K562 (cell line): Measurements from ENCODE around the gene DCP2. TPM values are rescaled to one million over a fixed set of nuclear protein-coding genes. Genes with fewer than 3 reads are reported as not detected.

Source experiments
- ATAC-seq: fragments of 200-7000 bp; cut with Tn5 transposase; 3 replicates; pipeline ENCODE4 v1.9.1; 2020; ENCODE audit warnings: moderate library complexity
- BruUV-seq: library from RNA; stranded (reverse); fragments of 400-500 nt; replicated peaks from 2 replicates; lab custom pipeline; 2021; lab: Mats Ljungman, UMichigan
- CTCF ChIA-PET: fragments of 300-600 bp; formaldehyde crosslinking; extraction: SDS; loops from one replicate; lab custom pipeline; 2021; ENCODE audit warnings: low intra/inter-chr PET ratio; lab: Yijun Ruan, JAX
- POLR2A ChIA-PET: fragments of 300-600, 350-650 bp; sonication (Branson Sonifier 250); formaldehyde crosslinking; extraction: SDS; loops from one replicate; lab custom pipeline; 2021; ENCODE audit warnings: antibody characterized with exemption, inconsistent platforms; lab: Yijun Ruan, JAX
- DNase-seq, 4 experiments: peaks; one replicate each; pipeline versions ENCODE4 v3.0.0 to v3.0.0-alpha.2; 2011 to 2018; ENCODE audit warnings: low spot score in 3 of 4, mixed read lengths in 3 of 4; ENCODE audit errors: extremely low read depth in 1 of 4
- FAIRE-seq: peaks from 2 replicates; lab custom pipeline; 2011; peaks lifted over from hg19 to GRCh38; lab: Jason Lieb, UNC
- H2AFZ ChIP-seq: 2 replicates; pipeline ENCODE4 v1.6.0; 2011; ENCODE audit warnings: low read depth, low read length, control low read depth, inconsistent platforms
- H3K27ac ChIP-seq: fragments of 200-600 bp; 3 replicates; pipeline ENCODE4 v1.8.0; 2011; ENCODE audit warnings: low read depth, mild to moderate bottlenecking, control low read depth, inconsistent platforms, low read length, moderate library complexity, mixed read lengths; ENCODE audit errors: extremely low read depth
- H3K27me3 ChIP-seq, 2 experiments: fragments of 300-600 bp in 1 of 2; 2 replicates in 1 of 2; 3 replicates in 1 of 2; pipeline versions ENCODE4 v1.6.0 to v1.8.0; 2011; ENCODE audit warnings: inconsistent platforms in 2 of 2, low read length in 2 of 2, mild to moderate bottlenecking in 1 of 2, mixed read lengths in 1 of 2, moderate library complexity in 1 of 2; ENCODE audit not compliant: control insufficient read depth in 2 of 2, insufficient read depth in 2 of 2
- H3K36me3 ChIP-seq: fragments of 300-600 bp; 3 replicates; pipeline ENCODE4 v1.8.0; 2011; ENCODE audit warnings: mild to moderate bottlenecking, low read length, inconsistent platforms; ENCODE audit not compliant: control insufficient read depth, insufficient read depth
- H3K4me1 ChIP-seq, 2 experiments: fragments of 200-600 bp in 1 of 2; replicated peaks in 1 of 2; 2 replicates in 1 of 2; 3 replicates in 1 of 2; pipeline versions ENCODE4 v1.5.1 to v1.8.0; 2011; ENCODE audit warnings: inconsistent platforms in 2 of 2, low read length in 2 of 2, mild to moderate bottlenecking in 1 of 2, mixed read lengths in 1 of 2, moderate library complexity in 1 of 2; ENCODE audit not compliant: control insufficient read depth in 2 of 2, insufficient read depth in 2 of 2
- H3K4me2 ChIP-seq: 2 replicates; pipeline ENCODE4 v1.6.1; 2011; ENCODE audit warnings: low read length, control low read depth, inconsistent platforms, mixed read lengths; ENCODE audit not compliant: insufficient read depth
- H3K4me3 ChIP-seq: fragments of 200-600 bp; sonication (generic), shearing (Covaris generic); 2 replicates; pipeline ENCODE4 v1.5.1; 2016; ENCODE audit warnings: control low read depth, inconsistent platforms
- H3K79me2 ChIP-seq: fragments of 200-600 bp; 3 replicates; pipeline ENCODE4 v1.8.0; 2011; ENCODE audit warnings: low read length, inconsistent platforms; ENCODE audit not compliant: control insufficient read depth, insufficient read depth
- H3K9ac ChIP-seq, 2 experiments: 2 replicates each; pipeline versions ENCODE4 v1.6.0 to v1.6.1; 2011; ENCODE audit warnings: low read depth in 2 of 2, low read length in 2 of 2, control low read depth in 1 of 2, inconsistent platforms in 1 of 2, mild to moderate bottlenecking in 1 of 2, mixed read lengths in 1 of 2; ENCODE audit not compliant: insufficient read depth in 1 of 2
- H3K9me1 ChIP-seq: one replicate; pipeline ENCODE4 v1.6.0; 2011; ENCODE audit warnings: inconsistent platforms, mild to moderate bottlenecking, low read length, moderate library complexity; ENCODE audit not compliant: control insufficient read depth, insufficient read depth
- H3K9me3 ChIP-seq: replicated peaks from 2 replicates; pipeline ENCODE4 v1.5.1; 2011; ENCODE audit warnings: low read depth, low read length, inconsistent platforms; ENCODE audit not compliant: control insufficient read depth, insufficient read depth
- H4K20me1 ChIP-seq: replicated peaks from 2 replicates; pipeline ENCODE4 v1.6.1; 2011; ENCODE audit warnings: low read length, inconsistent platforms, mixed read lengths; ENCODE audit not compliant: control insufficient read depth, insufficient read depth
- CBFA2T2 ChIP-seq: fragments of 450-650 bp; conservative IDR thresholded peaks from 2 replicates; pipeline ENCODE4 v1.6.1; 2017; ENCODE audit warnings: mild to moderate bottlenecking
- CBFA2T3 ChIP-seq: fragments of 450-650 bp; IDR thresholded peaks from 2 replicates; pipeline ENCODE4 v1.6.1; 2017
- FOSL1 ChIP-seq: fragments of 200-800 bp; sonication (Bioruptor generic); conservative IDR thresholded peaks from 2 replicates; pipeline ENCODE4 v1.6.1; 2016; ENCODE audit warnings: missing genetic modification characterization, missing compliant biosample characterization
- MYC ChIP-seq, 2 experiments: fragments of 250-450 bp in 1 of 2; sonication (Bioruptor Pico) in 1 of 2; IDR thresholded peaks; 2 replicates each; pipeline versions ENCODE4 v1.5.1 to v1.6.1; 2012 to 2021; ENCODE audit warnings: low read depth in 2 of 2, borderline replicate concordance in 1 of 2, improper control_type of control experiment in 1 of 2, low read length in 1 of 2, mild to moderate bottlenecking in 1 of 2, moderate library complexity in 1 of 2
- OTX1 ChIP-seq: fragments of 450-650 bp; formaldehyde crosslinking; IDR thresholded peaks from 2 replicates; pipeline ENCODE4 v1.4.0; 2022; ENCODE audit warnings: mild to moderate bottlenecking
- SOX6 ChIP-seq: fragments of 450-650 bp; IDR thresholded peaks from 2 replicates; pipeline ENCODE4 v1.6.1; 2014; ENCODE audit warnings: mild to moderate bottlenecking
- TFE3 ChIP-seq: fragments of 450-650 bp; formaldehyde crosslinking; IDR thresholded peaks from 2 replicates; pipeline ENCODE4 v1.4.0; 2020; ENCODE audit warnings: mild to moderate bottlenecking, mixed read lengths
- ZNF785 ChIP-seq: fragments of 250-450 bp; sonication (Bioruptor Pico); IDR thresholded peaks from 2 replicates; pipeline ENCODE4 v1.4.0; 2020; ENCODE audit warnings: mild to moderate bottlenecking
- WGBS: fragments of 100-300 bp; shearing (Covaris generic); methylation state at CpG from one replicate; pipeline ENCODE4 v1.1.6; 2016; ENCODE audit warnings: low coverage, mixed read lengths; ENCODE audit not compliant: insufficient coverage; ENCODE audit errors: missing lambda C conversion rate; 5-methylcytosine and 5-hydroxymethylcytosine counted together
- in situ Hi-C: fragments of 300-500 bp; cut with MboI; formaldehyde crosslinking; loops from 4 replicates; pipeline ENCODE4 v1.15.0; 2018; ENCODE audit warnings: inconsistent platforms, mixed read lengths
- intact Hi-C: fragments of 100-400 bp; cut with micrococcal nuclease; formaldehyde crosslinking; loops from 2 replicates; pipeline ENCODE4 v1.14.2; 2022
- polyA plus RNA-seq, 8 experiments: library from polyadenylated mRNA; depleted of rRNA in 4 of 8; stranded (reverse) in 5 of 8; unstranded in 3 of 8; fragments of >200 nt; fragmentation: Nextera tagmentation in 2 of 8; fragmentation: Illumina TruSeq in 1 of 8; extraction: Ambion mirVana in 2 of 8; extraction: Trizol in 1 of 8; gene quantifications; 2 replicates each; pipeline versions ENCODE4 v1.2.1 to v1.2.3, GENCODE V29; 2011 to 2014; ENCODE audit warnings: inconsistent platforms in 1 of 8, missing spikeins in 1 of 8
- total RNA-seq, 7 experiments: library from RNA; depleted of rRNA in 6 of 7; stranded (reverse); fragments of >200 nt in 6 of 7; fragmentation: Illumina TruSeq in 2 of 7; extraction: Trizol in 2 of 7; gene quantifications; 2 replicates each; pipeline versions ENCODE4 v1.2.1 to v1.2.3, GENCODE V29; 2011 to 2021; ENCODE audit warnings: low replicate concordance in 1 of 7

DCP2 gene
- total and polyA plus RNA-seq, 9 of the 15 experiments (the other 6 are each of a cell fraction or from before 2014, with no cell fraction given): 25.9 to 109 (median 46.7) TPM

GRCh38 chr5:113044776-113045465 is 68.3 kb downstream of the DCP2 start:
- H3K4me3 ChIP-seq: no peak overlapping the region
- no peaks in the 10 kb centered on the region for H3K79me2 ChIP-seq
- no peak overlapping the region for H2AFZ ChIP-seq
- no peaks in the 10 kb centered on the region for H3K36me3 ChIP-seq
- ChIA-PET POLR2A (interaction anchor here (0.6 to 1.7 kb wide), 3 partner anchors 14 to 19 kb away, joined by 3 to 7 read pairs (median 3); no protein-coding TSS in a partner anchor), CTCF (no interaction called here)
- no peaks in the 10 kb centered on the region for H3K9me3 ChIP-seq
- FAIRE-seq (no peak), ATAC-seq (no peak), DNase-seq (no peak)
- H3K4me1 ChIP-seq: peaks cover 41 to 50% of the 10 kb centered on the region in 2 experiments
- intact Hi-C loops (no loop called here), in situ Hi-C loops (no loop called here)
- H3K4me2 ChIP-seq: no peak overlapping the region
- 0 out of 4 replicates have a peak overlapping the region, but pooled peaks of 1 of the 2 experiments have one; percentile 29 for H3K9ac ChIP-seq
- WGBS: 66% methylated on average over 10 of the region's 11 CpGs
- TF ChIP-seq CBFA2T2 (0 out of 2 replicates have a peak, but pooled peaks have one; percentile 3), OTX1 (no peak), CBFA2T3 (peak; percentile 14; the same call in 1 of the 2 replicates)
- H4K20me1 ChIP-seq: no peaks in the 10 kb centered on the region
- H3K9me1 ChIP-seq: no peaks in the 10 kb centered on the region
- H3K27me3 ChIP-seq: no peaks in the 10 kb centered on the region
- no peak overlapping the region for H3K27ac ChIP-seq
- no TSS peak for BruUV-seq

- ATAC-seq (peak; percentile 57), DNase-seq (peak; percentile 36 to 73 (median 49)), FAIRE-seq (peak; percentile 82)
- no peaks in the 10 kb centered on the region for H3K79me2 ChIP-seq
- peak overlapping the region; percentile 86 for H2AFZ ChIP-seq
- H3K4me3 ChIP-seq: no peak overlapping the region
- CTCF ChIA-PET: no interaction called here
- no peaks in the 10 kb centered on the region for H3K9me3 ChIP-seq
- peak overlapping the region; percentile 28 to 38; a peak in 2 of 4 replicates for H3K9ac ChIP-seq
- no TSS peak for BruUV-seq
- H3K27ac ChIP-seq: peak overlapping the region; percentile 33; the same call in 1 of the 3 replicates
- WGBS: 5% methylated on average over 2 of the region's 2 CpGs
- POLR2A ChIA-PET: interaction anchor here (0.5 to 0.6 kb wide), 2 partner anchors 44 to 216 kb away, joined by 3 to 4 read pairs; no protein-coding TSS in a partner anchor
- H4K20me1 ChIP-seq: no peaks in the 10 kb centered on the region
- no peaks in the 10 kb centered on the region for H3K36me3 ChIP-seq
- in situ Hi-C loops: no loop called here
- peak overlapping the region; percentile 61 for H3K4me2 ChIP-seq
- no peaks in the 10 kb centered on the region for H3K9me1 ChIP-seq
- no peaks in the 10 kb centered on the region for H3K27me3 ChIP-seq
- intact Hi-C loops: no loop called here
- H3K4me1 ChIP-seq: peaks cover 38 to 52% of the 10 kb centered on the region in 2 experiments
- TF ChIP-seq TFE3: peak; percentile 90
- no peak for TF ChIP-seq MYC (IDR thresholded peaks at IDR 0.05; ENCODE audit: low read depth, low read length)
- no peak for TF ChIP-seq MYC (CRISPR knock-in tag; IDR thresholded peaks at IDR 0.05; ENCODE audit: borderline replicate concordance, low read depth)
- peak; percentile 55 for TF ChIP-seq FOSL1
- TF ChIP-seq ZNF785 (CRISPR knock-in tag): no peak
- TF ChIP-seq SOX6: peak; percentile 13; the same call in 1 of the 2 replicates
Observed at GRCh38 chr5:113047234-113047633, 70.6 kb downstream of the DCP2 start.
